Psoas muscle (tissue), 8 donors: ENCODE measurements around the gene COMP. TPM values are rescaled to one million over a fixed set of nuclear protein-coding genes. Genes with fewer than 3 reads are reported as not detected.

Experiments used
- ATAC-seq, 4 donors: fragments of 200-7000 bp; cut with Tn5 transposase; one replicate each; pipeline ENCODE4 v1.9.1; 2020; ENCODE audit warnings: moderate library complexity in 3 of 4, mild to moderate bottlenecking in 2 of 4
- DNase-seq, 2 donors: peaks; one replicate each; pipeline ENCODE4 v3.0.0-alpha.2; 2020
- H3K27ac ChIP-seq: fragments of 200-600 bp; one replicate; pipeline ENCODE4 v1.8.0; 2022
- H3K27me3 ChIP-seq, 3 donors: fragments of 200-600 bp in 1 of 3; one replicate each; pipeline versions ENCODE4 v1.6.1 to v1.8.0; 2013 to 2022; ENCODE audit warnings: low read length in 2 of 3, mild to moderate bottlenecking in 2 of 3, moderate library complexity in 1 of 3; ENCODE audit not compliant: insufficient read depth in 3 of 3
- H3K36me3 ChIP-seq, 2 donors: fragments of 200-600 bp in 1 of 2; one replicate each; pipeline versions ENCODE4 v1.6.1 to v1.8.0; 2013 to 2022; ENCODE audit warnings: low read depth in 1 of 2, mild to moderate bottlenecking in 1 of 2, moderate library complexity in 1 of 2; ENCODE audit not compliant: insufficient read depth in 1 of 2
- H3K4me1 ChIP-seq: fragments of 200-600 bp; one replicate; pipeline ENCODE4 v1.8.0; 2022
- H3K4me3 ChIP-seq: fragments of 200-600 bp; one replicate; pipeline ENCODE4 v1.8.0; 2022; ENCODE audit warnings: mild to moderate bottlenecking
- H3K9me3 ChIP-seq: fragments of 200-600 bp; one replicate; pipeline ENCODE4 v1.8.0; 2022
- CTCF ChIP-seq: fragments of 200-600 bp; IDR thresholded peaks from one replicate; pipeline ENCODE4 v1.8.0; 2022; ENCODE audit warnings: antibody characterized with exemption
- WGBS, 3 donors: extraction: QIAGEN DNeasy Blood & Tissue Kit; methylation state at CpG; one replicate each; pipeline versions ENCODE4 v1.1.6 to v1.1.7; 2013; 5-methylcytosine and 5-hydroxymethylcytosine counted together
- intact Hi-C, 2 donors: fragments of 100-400 bp; cut with DNase I; formaldehyde crosslinking; loops; one replicate each; pipeline versions ENCODE4 v1.11.0 to v1.14.2; 2022
- polyA plus RNA-seq, 3 donors: library from polyadenylated mRNA; stranded (reverse); fragments of 200-250 nt; gene quantifications; one replicate each; pipeline ENCODE4 v1.2.3, GENCODE V29; 2013
- total RNA-seq, 4 donors: library from RNA; stranded (reverse); fragmentation: NEBNext Ultra II Directional in 2 of 4; extraction: Animal tissue kit (Norgen Biotek cat#: 25700) in 2 of 4; gene quantifications; one replicate each; pipeline versions ENCODE4 v1.2.1 to v1.2.4, GENCODE V29; 2021 to 2023
- donor health status: healthy with polysubstance abuse.
- donor health status: DM: no; HTN: no; CAD: no; lungs with moderate emphysema.
- donor health status: Bipolar disorder and iron deficiency.
- donor health status: healthy.
- donor health status: DM: yes; HTN: yes; CAD: no.
- donor health status: DM: no; HTN: no; CAD: no.
- donor health status: DM: no; HTN: no; CAD: no.
- donor health status: DM: yes; HTN: yes; CAD: no.

Gene COMP
- total and polyA plus RNA-seq, 7 donors: 0.10 to 1.8 (median 0.84) TPM; not detected in 1

GRCh38 chr19:18774782-18775444, 16.2 kb downstream of the COMP start:
- intact Hi-C loops: no loop called here
- H3K36me3 ChIP-seq: no peaks in the 10 kb centered on the region
- no peaks in the 10 kb centered on the region for H3K9me3 ChIP-seq
- no peaks in the 10 kb centered on the region for H3K4me1 ChIP-seq
- ATAC-seq: no peak
- TF ChIP-seq CTCF: no peak
- no peak overlapping the region for H3K27ac ChIP-seq
- H3K27me3 ChIP-seq: no peaks in the 10 kb centered on the region
- H3K4me3 ChIP-seq: no peak overlapping the region
- no peak for DNase-seq
- 94 to 97% (median 94%) methylated on average over 34 to 40 of the region's 40 CpGs for WGBS, 3 donors

- no peak for DNase-seq
- Histone ChIP-seq H3K4me3 (no peak overlapping the region), H3K4me1 (no peaks in the 10 kb centered on the region), H3K9me3 (no peaks in the 10 kb centered on the region), H3K36me3 (no peaks in the 10 kb centered on the region), H3K27me3 (no peaks in the 10 kb centered on the region), H3K27ac (no peak overlapping the region)
- TF ChIP-seq CTCF: no peak
- 92 to 96% (median 93%) methylated on average over 11 of the region's 11 CpGs for WGBS, 3 donors
- ATAC-seq: no peak
- intact Hi-C loops: no loop called here
Measured at GRCh38 chr19:18774107-18774506, 17.0 kb downstream of the COMP start.

GRCh38 chr19:18773682-18774081, 17.4 kb downstream of the COMP start:
- Histone ChIP-seq H3K9me3 (no peaks in the 10 kb centered on the region), H3K27ac (no peak overlapping the region), H3K36me3 (no peaks in the 10 kb centered on the region), H3K27me3 (no peaks in the 10 kb centered on the region), H3K4me1 (no peaks in the 10 kb centered on the region), H3K4me3 (no peak overlapping the region)
- intact Hi-C loops: no loop called here
- TF ChIP-seq CTCF: no peak
- WGBS, 3 donors: 87 to 92% (median 89%) methylated on average over 9 of the region's 9 CpGs
- no peak for ATAC-seq
- DNase-seq: no peak

GRCh38 chr19:18772620-18773587, 18.2 kb downstream of the COMP start:
- DNase-seq (peak in 1 of 2 donors; percentile 52), ATAC-seq (no peak)
- 80 to 85% (median 84%) methylated on average over 27 of the region's 27 CpGs for WGBS, 3 donors
- no peak overlapping the region for H3K4me3 ChIP-seq
- no peaks in the 10 kb centered on the region for H3K27me3 ChIP-seq
- H3K27ac ChIP-seq: no peak overlapping the region
- intact Hi-C loops: no loop called here
- no peak for TF ChIP-seq CTCF
- no peaks in the 10 kb centered on the region for H3K9me3 ChIP-seq
- no peaks in the 10 kb centered on the region for H3K4me1 ChIP-seq
- H3K36me3 ChIP-seq: no peaks in the 10 kb centered on the region
